Endodermal cell (in vitro differentiated cells): ENCODE measurements around the gene RIBC2. TPM values are rescaled to one million over a fixed set of nuclear protein-coding genes. Genes with fewer than 3 reads are reported as not detected.

Experiments
- DNase-seq: peaks from one replicate; pipeline ENCODE4 v3.0.0-alpha.2; 2017
- H3K27ac ChIP-seq: 2 replicates; pipeline ENCODE4 v1.5.1; 2013; ENCODE audit warnings: mild to moderate bottlenecking, low read depth, low read length, moderate library complexity
- H3K27me3 ChIP-seq: 2 replicates; pipeline ENCODE4 v1.6.1; 2013; ENCODE audit warnings: mild to moderate bottlenecking, low read length, moderate library complexity; ENCODE audit not compliant: insufficient read depth, control insufficient read depth, poor library complexity, severe bottlenecking
- H3K36me3 ChIP-seq: 2 replicates; pipeline ENCODE4 v1.7.0; 2013; ENCODE audit warnings: mild to moderate bottlenecking, low read length, moderate library complexity; ENCODE audit not compliant: control insufficient read depth, insufficient read depth
- H3K4me1 ChIP-seq: one replicate; pipeline ENCODE4 v1.7.0; 2013; ENCODE audit warnings: low read length; ENCODE audit not compliant: control insufficient read depth, insufficient read depth
- H3K4me3 ChIP-seq: 2 replicates; pipeline ENCODE4 v1.5.1; 2013; ENCODE audit warnings: mild to moderate bottlenecking, low read length, moderate library complexity
- H3K9ac ChIP-seq: 2 replicates; pipeline ENCODE4 v1.6.1; 2013; ENCODE audit warnings: mild to moderate bottlenecking, low read length, moderate library complexity; ENCODE audit not compliant: poor library complexity, severe bottlenecking; ENCODE audit errors: extremely low read depth
- H3K9me3 ChIP-seq: 2 replicates; pipeline ENCODE4 v1.6.1; 2013; ENCODE audit warnings: mild to moderate bottlenecking, low read length, moderate library complexity; ENCODE audit not compliant: control insufficient read depth
- H3K27ac Mint-ChIP-seq: 2 replicates; pipeline ENCODE4 v1.8.0; 2020; ENCODE audit warnings: mixed read lengths
- H3K27me3 Mint-ChIP-seq: 2 replicates; pipeline ENCODE4 v1.8.0; 2021; ENCODE audit warnings: mild to moderate bottlenecking, mixed read lengths; ENCODE audit not compliant: insufficient read depth
- H3K36me3 Mint-ChIP-seq: 2 replicates; pipeline ENCODE4 v1.8.0; 2020; ENCODE audit warnings: low read depth, mixed read lengths
- H3K4me1 Mint-ChIP-seq: 2 replicates; pipeline ENCODE4 v1.8.0; 2020; ENCODE audit warnings: mixed read lengths
- H3K4me3 Mint-ChIP-seq: 2 replicates; pipeline ENCODE4 v1.8.0; 2020; ENCODE audit warnings: mild to moderate bottlenecking, moderate library complexity, mixed read lengths
- H3K9me3 Mint-ChIP-seq: 2 replicates; pipeline ENCODE4 v1.8.0; 2020; ENCODE audit warnings: mild to moderate bottlenecking, mixed read lengths
- CTCF ChIP-seq: fragments of 200-600 bp; sonication (generic); conservative IDR thresholded peaks from 2 replicates; pipeline ENCODE4 v1.5.0; 2021; ENCODE audit warnings: antibody characterized with exemption, mild to moderate bottlenecking
- WGBS, 2 experiments: methylation state at CpG; one replicate each; pipeline versions ENCODE4 v1.1.5 to v1.1.7; 2013; ENCODE audit warnings: missing lambda C conversion rate in 2 of 2, mixed read lengths in 1 of 2; ENCODE audit not compliant: insufficient coverage in 1 of 2, insufficient read length in 1 of 2; 5-methylcytosine and 5-hydroxymethylcytosine counted together
- total RNA-seq, 2 donors: library from RNA; stranded (reverse); fragmentation: NEBNext Ultra II Directional in 1 of 2; extraction: Animal tissue kit (Norgen Biotek cat#: 25700) in 1 of 2; gene quantifications; 2 replicates in 1 of 2; 3 replicates in 1 of 2; pipeline ENCODE4 v1.2.1, GENCODE V29; 2021

RIBC2 gene
- total RNA-seq, 2 donors from 2014 or later: 10.6 to 15.2 TPM

GRCh38 chr22:45376009-45376408 is 37.5 kb upstream of the RIBC2 start:
- H3K9ac ChIP-seq: no peak overlapping the region
- H3K4me3 ChIP-seq: no peak overlapping the region
- no peaks in the 10 kb centered on the region for H3K4me1 ChIP-seq
- H3K36me3 ChIP-seq: no peaks in the 10 kb centered on the region
- H3K4me3 Mint-ChIP-seq: no peak overlapping the region
- H3K27me3 ChIP-seq: no peaks in the 10 kb centered on the region
- no peak overlapping the region for H3K27ac ChIP-seq
- TF ChIP-seq CTCF: no peak
- no peaks in the 10 kb centered on the region for H3K36me3 Mint-ChIP-seq
- DNase-seq: no peak
- H3K9me3 Mint-ChIP-seq: peaks cover 22% of the 10 kb centered on the region
- H3K9me3 ChIP-seq: peaks cover 14% of the 10 kb centered on the region
- H3K27me3 Mint-ChIP-seq: peaks cover 7% of the 10 kb centered on the region
- WGBS, 2 experiments: 100% methylated on average over 3 of the region's 3 CpGs; no CpG with 5 or more reads in 1 of the 2 experiments
- H3K27ac Mint-ChIP-seq: no peak overlapping the region
- no peaks in the 10 kb centered on the region for H3K4me1 Mint-ChIP-seq

- no peak for TF ChIP-seq CTCF
- H3K27ac ChIP-seq: no peak overlapping the region
- peaks cover 22% of the 10 kb centered on the region for H3K9me3 Mint-ChIP-seq
- peaks cover 14% of the 10 kb centered on the region for H3K9me3 ChIP-seq
- no peak overlapping the region for H3K9ac ChIP-seq
- H3K4me1 ChIP-seq: no peaks in the 10 kb centered on the region
- DNase-seq: no peak
- no peak overlapping the region for H3K27ac Mint-ChIP-seq
- H3K4me3 ChIP-seq: no peak overlapping the region
- 96% methylated on average over 1 of the region's 1 CpG; no CpG with 5 or more reads in 1 of the 2 experiments for WGBS, 2 experiments
- H3K4me1 Mint-ChIP-seq: no peaks in the 10 kb centered on the region
- no peak overlapping the region for H3K4me3 Mint-ChIP-seq
- no peaks in the 10 kb centered on the region for H3K36me3 ChIP-seq
- no peaks in the 10 kb centered on the region for H3K36me3 Mint-ChIP-seq
- no peaks in the 10 kb centered on the region for H3K27me3 ChIP-seq
- H3K27me3 Mint-ChIP-seq: peaks cover 7% of the 10 kb centered on the region
Measured at GRCh38 chr22:45376703-45377102, 36.8 kb upstream of the RIBC2 start.

- Histone ChIP-seq H3K27me3 (no peaks in the 10 kb centered on the region), H3K4me3 (no peak overlapping the region), H3K36me3 (no peaks in the 10 kb centered on the region), H3K4me1 (no peaks in the 10 kb centered on the region), H3K9me3 (no peaks in the 10 kb centered on the region), H3K9ac (no peak overlapping the region), H3K27ac (no peak overlapping the region)
- Mint-ChIP-seq H3K27ac (no peak overlapping the region), H3K4me3 (no peak overlapping the region), H3K9me3 (no peaks in the 10 kb centered on the region), H3K36me3 (no peaks in the 10 kb centered on the region), H3K4me1 (no peaks in the 10 kb centered on the region), H3K27me3 (no peaks in the 10 kb centered on the region)
- no peak for DNase-seq
- WGBS, 2 experiments: 93 to 100% methylated on average over 1 to 2 of the region's 2 CpGs
- TF ChIP-seq CTCF: no peak
Measured at GRCh38 chr22:45381348-45381747, 32.1 kb upstream of the RIBC2 start.
